NCI-H2196 treated with DMSO at 0.1 percent for 48 hours (cell line): ENCODE measurements around the gene JOSD2.

Source experiments
- DNase-seq: peaks from one replicate; lab custom pipeline; 2025; ENCODE audit not compliant: unreplicated experiment; lab: John Stamatoyannopoulos, UW

The JOSD2 gene, protein sequence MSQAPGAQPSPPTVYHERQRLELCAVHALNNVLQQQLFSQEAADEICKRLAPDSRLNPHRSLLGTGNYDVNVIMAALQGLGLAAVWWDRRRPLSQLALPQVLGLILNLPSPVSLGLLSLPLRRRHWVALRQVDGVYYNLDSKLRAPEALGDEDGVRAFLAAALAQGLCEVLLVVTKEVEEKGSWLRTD

DNA sequence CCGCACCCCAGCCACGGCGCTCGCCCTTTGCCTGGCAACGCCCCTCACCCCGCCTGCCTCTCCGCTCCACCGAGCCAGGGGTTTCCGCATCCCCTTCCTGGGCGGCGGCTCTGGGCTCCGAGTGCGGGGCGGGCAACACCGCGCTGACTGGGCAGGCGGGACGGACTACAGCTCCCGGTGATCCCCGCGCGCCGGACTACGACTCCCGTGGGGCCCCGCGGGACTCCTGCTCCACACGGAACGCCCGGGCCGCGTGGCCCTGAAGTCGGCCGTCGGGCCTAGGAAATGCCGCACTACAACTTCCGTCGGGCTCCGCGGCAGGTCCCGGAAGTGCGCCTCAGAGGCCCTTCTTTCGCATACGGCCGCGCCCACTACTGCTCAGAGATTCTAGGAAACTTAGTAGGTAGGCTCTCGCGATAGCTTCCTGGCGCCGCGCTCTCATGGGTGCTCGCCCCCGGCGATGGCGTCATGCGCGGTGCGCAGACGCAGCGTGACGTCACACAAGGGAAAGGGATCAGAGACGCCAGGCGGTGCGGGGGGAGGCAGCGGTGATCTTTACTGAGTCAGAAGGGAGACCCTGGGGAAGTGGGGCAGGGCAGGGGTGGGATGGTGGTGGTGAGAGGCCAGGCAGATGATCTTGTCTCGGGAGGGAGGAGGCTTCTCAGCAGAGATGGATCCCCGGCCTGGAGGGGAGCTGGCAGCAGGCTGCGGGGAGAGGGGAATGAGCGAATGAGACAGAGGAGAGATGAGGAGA, at the start of gene JOSD2:
TSS of gene JOSD2 (minus strand) at position 123 of the 754 bp plus-strand sequence. CDS start 760 bp downstream, outside the sequence.
- peak; percentile 98 for DNase-seq

DNA sequence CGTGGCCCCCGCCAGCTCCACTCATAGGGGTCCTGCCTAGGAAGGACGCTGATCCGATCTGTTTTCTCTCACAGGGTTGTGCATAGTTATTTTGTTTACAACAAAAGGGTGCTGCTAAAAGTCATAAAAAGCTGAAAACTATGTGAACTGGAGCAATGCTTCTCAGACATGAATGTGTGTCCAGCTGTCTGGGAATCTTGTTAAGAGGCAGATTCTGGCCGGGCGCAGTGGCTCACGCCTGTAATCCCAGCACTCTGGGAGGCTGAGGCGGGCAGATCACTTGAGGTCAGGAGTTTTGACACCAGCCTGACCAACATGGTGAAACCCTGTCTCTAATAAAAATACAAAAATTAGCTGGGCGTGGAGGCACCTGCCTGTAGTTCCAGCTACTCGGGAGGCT, 48.6 kb upstream of the JOSD2 start:
- no peak for DNase-seq

DNA sequence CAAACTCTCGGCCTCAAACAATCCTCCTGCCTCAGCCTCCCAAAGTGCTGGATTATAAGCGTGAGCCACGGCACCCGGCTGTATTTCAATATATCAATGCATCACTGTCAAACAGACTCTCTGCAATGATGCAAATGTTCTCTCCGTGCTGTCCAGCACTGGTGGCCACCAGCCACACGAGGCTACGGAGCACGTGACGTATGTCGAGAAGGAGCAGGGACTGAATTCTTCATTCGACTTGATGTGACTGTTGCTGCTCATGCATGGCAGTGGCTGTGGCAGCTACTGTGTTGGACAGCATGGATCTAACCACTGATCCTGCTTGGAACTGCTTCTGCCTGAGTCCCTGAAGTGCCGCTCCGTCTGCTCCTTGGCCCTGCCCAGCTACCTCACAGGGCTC, 47.5 kb upstream of the JOSD2 start:
- no peak for DNase-seq

DNA sequence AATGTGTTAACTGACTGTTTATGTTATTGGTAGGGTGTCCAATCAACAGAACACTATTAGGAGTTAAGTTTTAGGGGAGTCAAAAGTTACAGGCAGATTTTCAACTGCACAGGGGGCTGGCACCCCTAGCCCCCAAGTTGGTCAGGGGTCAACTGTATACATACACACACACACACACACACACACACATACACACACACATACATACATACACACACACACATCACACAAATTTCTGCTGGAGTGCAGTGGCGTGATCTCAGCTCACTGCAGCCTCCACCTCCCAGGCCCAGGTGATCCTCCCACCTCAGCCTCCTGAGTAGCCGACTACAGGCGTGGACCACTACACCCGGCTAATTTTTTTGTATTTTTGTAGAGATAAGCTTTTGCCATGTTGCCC, 47.0 kb upstream of the JOSD2 start:
- no peak for DNase-seq

DNA sequence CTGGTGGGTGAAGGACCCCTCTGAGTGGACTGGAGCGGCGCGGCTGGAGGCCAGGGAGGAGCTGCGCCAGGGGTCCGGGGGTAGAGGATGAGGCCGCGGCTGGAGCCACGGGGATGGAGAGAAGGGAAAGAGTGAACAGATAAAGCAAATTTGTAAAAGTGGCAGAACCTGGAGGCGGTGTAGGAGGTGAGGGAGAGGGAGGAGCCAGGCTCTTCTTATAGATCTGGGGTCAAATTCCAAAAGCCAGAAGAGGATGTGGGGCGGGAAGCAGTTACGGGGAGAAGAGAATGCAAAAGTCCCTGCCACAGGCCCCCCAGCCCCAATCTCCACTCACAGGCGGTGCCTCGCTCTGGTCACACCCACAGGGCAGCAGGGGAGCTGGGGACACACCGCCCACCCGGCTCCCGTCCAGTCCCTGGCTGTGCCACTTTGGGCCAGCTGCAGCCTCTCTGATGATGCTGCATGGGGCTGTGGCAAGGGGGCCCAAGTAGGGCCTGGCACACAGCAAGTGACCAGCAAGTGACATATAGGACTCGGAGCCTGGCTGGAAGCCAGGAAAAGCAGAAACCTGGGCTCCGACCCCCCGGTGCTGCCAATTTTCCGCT, 46.1 kb upstream of the JOSD2 start:
- no peak for DNase-seq

DNA sequence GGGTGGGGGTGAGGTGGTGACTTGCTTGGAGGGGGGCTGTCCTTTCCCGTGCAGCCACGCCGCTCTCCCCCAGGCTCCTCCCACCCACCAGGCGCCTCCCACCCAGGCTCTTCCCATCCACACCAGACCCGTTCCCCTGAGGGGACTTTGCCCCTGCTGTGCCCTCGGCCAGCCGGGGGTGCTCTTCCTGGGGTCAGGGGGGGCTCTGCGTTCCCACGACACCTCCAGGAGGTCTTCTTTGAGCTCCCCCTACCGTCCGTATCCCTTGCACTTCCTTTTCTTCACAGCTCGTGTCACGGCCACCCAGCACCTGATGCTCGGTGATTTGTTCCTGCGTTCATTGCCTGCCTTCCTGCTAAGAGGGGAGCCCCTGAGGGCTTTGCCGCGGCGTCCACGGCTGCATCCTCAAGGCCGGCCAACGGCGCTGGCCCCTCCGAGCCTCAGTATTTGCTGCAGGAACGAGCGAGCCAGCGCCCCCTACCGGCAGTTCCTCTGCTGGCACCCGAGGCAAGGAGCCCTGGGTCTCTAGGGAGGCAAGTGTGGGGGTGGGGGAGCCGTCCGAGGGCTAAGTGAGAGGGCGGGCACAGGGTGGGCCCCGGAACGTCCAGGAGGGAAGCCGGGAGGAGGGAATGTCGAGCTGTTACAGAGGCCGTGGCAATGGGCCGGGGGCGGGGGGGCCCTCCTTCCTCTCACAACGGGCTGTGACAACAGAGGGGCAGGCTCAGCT, 45.5 kb upstream of the JOSD2 start:
- peak; percentile 68 for DNase-seq

DNA sequence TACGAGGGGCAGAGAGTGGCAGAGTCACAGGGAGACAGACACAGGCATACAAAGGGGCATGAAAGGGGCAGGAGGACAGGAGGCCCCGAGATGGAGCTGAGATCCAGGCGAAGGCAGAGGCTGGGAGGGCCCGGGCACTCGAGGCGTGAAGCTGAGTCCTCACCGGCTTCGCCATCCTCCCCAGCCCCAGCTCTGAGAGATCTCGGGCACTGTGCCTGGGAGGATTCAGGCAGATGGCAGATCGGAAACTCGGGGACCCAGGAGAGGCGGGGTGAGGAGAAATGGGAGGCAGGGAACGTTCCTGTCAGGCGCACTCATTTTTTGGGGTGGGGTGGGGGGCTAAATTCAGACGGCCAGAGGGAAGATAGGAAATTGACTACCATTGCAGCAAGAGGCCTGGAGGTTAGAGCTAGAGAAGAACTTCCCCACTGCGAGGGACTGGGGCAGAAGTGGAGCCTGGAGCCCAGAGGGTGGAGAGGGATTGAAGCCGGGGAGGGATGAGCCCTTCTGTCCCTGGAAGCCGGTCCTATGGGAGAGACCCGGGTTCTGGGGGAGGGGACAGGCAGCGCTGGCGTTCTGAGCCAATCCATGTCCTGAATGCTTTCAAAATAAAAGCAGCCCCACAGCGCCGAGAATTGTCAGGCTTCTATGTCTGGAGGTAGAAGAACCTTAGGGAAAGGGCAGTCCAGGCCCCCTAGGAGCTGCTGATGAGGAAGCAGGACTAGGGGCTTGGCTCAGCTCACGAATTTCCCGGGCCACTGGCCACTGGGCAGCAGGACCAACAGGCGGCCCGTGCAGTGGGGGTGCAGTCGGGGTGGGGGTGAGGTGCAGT, 44.7 kb upstream of the JOSD2 start:
- DNase-seq, result no peak

DNA sequence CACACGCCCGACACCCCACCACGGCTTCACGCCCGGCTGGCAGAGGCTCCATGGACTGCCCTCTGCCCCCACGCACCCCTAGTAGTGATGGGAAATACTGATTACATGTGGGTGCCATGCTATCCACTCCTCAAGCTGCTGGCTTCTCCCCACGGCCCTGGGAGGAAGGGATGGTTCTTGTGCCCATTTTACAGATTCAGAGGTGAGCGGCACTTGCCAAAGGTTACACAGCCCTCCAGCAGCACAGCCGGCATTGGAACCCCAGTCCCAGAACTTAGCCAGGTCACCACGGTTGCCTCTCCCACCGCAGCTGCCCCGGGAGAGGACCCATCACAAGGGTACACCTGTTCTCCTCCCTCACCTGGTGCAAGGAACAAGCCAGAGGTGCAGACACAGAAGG, 44.0 kb upstream of the JOSD2 start:
- DNase-seq, result no peak

DNA sequence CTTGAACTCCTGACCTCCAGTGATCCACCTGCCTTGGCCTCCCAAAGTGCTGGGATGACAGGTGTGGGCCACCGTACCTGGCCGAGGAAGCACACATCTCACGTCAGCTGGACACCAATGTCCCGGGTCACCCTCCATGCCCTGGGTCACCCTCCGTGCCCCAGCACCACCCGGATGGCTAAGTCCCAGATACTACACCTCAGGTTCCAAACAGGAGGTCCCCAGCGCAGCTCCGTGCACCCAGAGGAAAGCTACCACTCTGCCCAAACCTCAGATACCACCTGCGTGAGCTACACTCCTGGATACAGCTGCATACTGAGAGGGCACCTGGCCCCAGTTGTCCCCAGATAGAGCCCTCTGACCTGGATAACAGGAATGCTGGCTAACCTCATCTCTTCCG, 43.2 kb upstream of the JOSD2 start:
- no peak for DNase-seq

DNA sequence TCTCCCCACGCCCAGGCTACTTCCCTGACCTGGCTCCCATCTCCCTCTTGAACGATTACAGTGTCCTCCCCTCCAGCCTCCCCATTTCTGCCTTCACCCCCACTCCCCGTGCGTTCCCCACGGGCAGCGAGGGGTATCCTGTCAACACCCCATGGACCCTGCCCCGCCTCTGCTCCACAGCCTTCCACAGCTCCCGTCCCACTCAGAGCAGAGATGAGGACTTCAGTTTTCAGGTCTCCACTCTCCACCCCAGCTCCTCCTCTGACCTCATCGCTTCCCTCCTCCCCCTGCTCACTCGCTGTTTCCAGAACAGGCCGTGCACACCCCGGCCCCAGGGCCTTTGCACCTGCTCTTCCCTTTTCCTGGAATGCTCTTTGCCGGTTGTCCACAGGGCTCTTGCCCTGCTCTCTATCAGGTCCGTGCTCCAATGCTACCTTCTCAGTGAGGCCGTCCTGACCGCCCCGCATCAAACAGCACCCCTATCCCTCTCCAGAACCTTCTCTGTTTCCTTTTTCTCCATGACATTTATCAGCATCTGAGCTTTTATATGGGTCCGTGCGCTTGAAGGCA, 42.2 kb upstream of the JOSD2 start:
- DNase-seq, result no peak

DNA sequence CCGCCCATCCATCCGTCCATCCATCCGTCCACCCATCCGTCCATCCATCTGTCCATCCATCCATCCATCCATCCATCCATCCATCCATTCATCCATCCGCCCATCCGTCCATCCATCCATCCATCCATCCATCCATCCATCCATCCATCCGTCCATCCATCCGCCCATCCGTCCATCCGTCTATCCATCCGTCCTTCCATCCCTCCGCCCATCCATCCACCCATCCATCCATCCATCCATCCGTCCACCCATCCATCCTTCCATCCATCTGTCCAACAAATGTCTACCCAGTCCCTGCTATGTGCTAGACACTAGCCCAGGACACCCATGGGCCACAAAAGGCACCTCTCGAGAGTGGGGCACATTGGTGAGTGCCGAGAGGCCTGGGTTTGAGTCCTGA, 41.5 kb upstream of the JOSD2 start:
- DNase-seq, result no peak

DNA sequence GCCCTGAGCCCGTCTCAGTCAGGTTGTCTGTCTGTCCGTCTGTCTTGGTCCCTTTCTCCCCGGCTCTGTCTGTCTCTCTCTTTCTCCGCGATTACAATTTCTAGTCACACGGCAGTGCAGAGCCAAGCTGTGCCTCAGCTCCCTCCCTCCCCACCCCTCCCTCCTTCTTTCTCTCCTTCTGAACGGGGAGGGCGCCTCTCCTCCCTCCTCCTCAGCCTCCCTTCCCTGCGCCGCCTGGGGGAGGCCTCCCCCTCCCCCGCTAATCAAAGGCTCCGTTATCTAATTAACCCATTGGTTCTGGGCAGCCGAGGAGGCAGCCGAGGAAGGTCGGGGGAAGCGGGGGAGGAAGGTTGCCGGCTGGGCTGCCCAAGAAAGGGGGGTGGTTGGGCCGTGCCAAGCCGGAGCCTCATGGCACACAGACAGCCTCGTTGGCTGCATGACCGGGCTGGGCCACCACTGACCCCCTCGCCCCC, 40.8 kb upstream of the JOSD2 start:
- no peak for DNase-seq

DNA sequence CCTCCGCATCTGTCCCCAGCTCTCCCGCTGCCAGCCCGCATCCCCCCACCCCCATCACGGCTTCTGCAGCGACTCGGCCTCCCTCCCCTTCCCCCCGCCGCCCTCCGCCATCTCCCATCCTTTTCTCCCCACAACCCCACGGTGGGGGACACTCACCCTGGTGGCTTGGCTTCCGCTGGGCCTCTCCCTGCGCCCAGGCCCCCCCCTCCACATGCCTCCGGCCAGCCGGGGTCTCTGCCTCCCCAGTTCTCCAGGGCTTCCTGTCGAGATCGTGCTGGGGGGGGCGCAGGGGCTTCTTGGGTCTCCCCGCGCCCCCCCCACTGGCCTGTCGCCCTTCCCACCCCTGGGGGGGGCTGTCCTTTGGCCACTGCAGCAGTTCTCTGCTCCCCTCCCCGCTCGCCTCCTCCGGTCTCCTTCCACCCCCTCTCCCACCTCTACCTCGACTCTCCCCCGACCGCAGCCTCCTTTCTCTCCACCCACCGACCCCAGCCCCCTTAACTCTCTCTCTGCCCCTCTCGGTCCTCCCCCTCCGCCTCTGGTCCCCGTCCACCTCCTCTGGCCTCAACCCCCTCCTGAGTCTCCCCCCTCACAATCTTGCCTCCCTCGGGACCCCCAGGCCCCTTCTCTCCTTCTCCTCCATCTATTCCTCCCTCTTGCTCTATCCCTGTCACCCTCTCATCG, 40.2 kb upstream of the JOSD2 start:
- no peak for DNase-seq

DNA sequence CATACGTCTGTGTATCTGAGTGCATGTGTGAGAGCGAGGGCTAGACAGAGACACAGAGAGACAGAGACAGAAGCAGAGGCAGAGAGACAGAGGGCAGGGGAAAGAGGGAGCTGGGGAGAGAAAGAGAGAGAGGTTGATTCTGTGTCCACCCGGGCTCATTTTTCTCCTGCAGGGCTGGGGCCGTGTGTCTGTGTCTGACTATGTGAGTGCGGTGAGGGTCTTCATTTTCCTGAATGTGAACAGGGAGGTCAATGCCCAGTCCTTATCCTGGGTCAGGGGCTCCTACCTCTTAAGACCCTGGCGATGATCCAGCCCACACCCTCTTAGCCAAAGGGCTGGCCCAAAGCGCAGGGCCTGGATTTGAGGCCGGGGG, 39.6 kb upstream of the JOSD2 start:
- DNase-seq, result no peak

DNA sequence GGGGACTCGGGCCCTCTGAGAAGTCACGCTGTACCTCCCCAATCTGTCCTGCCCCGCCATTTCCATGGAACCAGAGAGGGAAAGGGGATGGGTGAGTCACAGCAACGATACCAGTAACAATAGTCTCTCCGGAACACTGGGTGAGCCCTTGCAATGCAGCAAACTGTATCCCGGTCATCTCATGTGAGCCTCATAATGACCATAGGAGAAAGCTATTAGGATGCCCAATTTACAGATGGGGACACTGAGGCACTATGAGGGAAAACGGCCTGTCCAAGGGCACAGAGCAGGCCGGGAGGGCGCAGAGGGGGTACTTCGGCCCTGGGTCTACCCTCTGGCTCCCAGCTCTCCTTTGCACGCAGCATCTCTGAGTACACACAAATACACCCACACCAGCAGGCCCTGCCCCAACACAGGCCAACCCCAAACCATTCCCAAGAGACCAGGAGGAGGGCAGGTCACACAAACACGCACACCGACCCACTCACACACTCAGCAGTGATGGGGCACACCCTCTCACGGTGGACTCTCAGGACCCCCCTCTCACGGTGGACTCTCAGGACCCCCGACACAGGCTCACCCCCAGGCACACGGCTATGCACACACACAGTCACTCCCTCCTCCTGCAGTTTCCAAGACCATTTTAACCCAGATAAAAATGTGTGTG, 39.1 kb upstream of the JOSD2 start:
- no peak for DNase-seq

DNA sequence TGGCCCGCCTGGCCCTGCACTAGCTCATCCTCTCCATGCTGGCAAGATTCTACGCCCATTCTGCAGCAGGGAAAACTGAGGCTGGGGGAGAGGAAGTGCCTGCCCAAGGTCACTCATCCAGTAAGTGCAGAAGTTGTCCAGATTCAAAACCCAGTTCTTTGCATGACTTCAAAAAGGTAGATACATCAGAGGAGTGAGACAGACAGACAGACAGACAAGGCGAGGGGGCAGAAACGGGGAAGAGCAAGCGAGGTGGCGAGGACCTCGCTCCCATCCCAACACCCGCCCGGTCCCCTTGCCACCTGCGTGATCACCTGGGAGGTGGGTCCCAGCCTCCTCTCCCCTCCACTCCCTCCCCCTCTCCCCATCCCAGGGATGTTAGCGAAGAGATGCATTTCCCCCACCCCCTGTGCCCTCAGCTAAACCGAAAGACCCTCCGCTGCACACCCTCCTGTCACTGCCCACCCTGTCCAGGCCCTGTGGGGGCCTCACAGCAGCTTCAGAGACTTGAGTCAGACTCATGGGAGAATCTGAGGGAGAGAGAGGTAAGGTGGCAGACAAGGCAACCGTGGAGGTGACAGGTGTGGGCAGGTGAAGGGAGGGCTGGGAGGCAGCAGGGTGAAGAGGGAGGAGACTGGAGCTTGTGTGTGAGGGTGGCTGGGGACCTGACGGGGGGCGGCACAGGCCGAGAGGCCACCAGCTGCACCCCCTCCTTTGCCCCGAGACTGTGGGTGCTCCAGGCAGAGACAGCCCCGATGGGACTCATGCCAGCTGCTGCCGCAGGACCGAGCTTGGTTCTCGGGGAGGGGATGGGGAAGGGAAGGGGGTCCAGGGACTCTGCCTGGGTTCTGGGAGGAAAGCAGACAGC, 38.3 kb upstream of the JOSD2 start:
- no peak for DNase-seq

DNA sequence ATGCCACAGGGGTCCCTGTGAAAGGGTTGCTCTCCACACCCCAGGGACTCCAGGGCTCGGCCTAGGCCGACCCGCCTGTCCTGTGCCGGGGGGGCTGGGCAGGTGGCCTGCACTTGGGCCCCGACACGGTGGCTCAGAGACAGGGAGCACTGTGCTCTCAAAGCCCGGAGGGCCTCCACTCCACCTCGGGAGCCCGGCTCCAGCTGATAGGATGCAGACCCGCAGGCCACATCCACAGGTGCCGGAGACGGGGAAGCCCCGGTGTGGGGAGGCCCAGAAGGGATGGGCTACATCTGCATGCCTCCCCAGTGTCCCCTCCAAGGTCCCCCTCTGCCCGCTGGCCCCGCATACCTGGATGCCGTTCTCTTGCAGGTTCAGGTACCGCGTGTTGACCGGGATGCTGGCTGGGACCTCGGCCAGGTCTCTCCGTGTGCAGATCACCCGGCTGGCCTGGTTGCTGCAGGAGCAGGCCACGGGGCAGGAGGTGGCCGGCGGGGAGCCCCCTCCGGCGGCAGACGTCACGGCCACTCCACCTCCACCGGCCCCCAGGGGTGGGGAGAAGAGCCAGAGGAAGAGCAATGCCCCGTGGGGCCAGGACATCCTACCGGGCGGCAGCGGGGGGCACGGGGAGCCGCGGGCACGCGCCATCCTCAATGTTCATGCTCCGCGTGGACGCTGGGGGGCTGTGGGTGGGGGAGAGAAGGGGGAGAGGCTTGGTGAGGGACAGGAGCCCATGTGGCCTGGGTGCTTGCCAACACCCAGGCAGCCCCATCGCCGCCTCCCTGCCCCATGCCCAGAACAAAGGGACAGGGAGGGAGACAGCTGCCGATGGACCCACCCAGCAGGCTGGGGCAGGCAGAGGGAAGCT, 37.4 kb upstream of the JOSD2 start:
- DNase-seq, result no peak
